IPS-NIHi11 (cell line): ENCODE measurements around the gene TIMMDC1.

ENCODE experiments used
- DNase-seq: peaks from one replicate; pipeline ENCODE4 v3.0.0; 2012; ENCODE audit warnings: mixed read lengths, low spot score

TIMMDC1 gene, protein sequence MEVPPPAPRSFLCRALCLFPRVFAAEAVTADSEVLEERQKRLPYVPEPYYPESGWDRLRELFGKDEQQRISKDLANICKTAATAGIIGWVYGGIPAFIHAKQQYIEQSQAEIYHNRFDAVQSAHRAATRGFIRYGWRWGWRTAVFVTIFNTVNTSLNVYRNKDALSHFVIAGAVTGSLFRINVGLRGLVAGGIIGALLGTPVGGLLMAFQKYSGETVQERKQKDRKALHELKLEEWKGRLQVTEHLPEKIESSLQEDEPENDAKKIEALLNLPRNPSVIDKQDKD

DNA sequence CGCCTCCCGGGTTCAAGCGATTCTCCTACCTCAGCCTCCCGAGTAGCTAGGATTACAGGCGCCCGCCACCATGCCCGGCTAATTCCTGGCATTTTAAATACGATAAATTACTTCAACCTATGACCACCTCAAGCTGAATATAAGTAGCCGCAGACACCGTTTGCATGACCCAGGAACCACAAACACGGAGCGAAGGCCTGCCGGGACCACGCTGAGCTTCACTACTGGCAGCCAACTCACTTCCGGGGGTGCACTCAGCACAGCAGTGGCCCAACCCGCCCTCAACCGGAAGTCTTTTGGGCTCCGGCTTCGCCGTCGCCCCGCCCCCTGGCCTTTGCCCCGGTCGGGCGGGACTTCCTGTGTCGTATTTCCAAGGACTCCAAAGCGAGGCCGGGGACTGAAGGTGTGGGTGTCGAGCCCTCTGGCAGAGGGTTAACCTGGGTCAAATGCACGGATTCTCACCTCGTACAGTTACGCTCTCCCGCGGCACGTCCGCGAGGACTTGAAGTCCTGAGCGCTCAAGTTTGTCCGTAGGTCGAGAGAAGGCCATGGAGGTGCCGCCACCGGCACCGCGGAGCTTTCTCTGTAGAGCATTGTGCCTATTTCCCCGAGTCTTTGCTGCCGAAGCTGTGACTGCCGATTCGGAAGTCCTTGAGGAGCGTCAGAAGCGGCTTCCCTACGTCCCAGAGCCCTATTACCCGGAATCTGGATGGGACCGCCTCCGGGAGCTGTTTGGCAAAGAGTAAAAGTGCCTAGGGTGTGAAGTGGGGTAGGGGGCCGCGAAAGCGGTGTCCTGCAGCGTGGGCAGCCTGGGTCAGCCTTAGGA lies at the start of gene TIMMDC1:
TSS of gene TIMMDC1 (plus strand) at position 362 of the 826 bp plus-strand sequence. CDS start at position 549, 187 bp downstream.
- peak; percentile 99 for DNase-seq

DNA sequence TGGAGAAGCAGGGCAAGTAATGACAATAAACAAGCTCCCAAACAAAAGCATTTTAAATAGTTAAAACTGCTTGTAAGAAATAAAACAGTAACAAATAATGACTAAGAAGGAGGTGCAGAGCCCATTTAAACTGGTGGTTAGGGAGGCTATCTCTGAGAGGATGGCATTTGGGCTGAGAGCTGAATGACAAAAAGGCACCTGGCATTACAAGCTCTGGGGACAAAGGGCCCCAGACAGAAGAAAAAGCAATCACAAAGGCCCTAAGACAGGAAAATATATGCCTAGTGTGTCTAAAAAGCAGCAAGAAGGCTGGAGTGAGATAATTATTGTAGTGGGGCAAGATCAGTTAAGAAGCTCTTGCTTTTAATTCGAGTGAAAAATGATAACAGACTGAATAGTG lies 44.5 kb upstream of the TIMMDC1 start:
- no peak for DNase-seq

DNA sequence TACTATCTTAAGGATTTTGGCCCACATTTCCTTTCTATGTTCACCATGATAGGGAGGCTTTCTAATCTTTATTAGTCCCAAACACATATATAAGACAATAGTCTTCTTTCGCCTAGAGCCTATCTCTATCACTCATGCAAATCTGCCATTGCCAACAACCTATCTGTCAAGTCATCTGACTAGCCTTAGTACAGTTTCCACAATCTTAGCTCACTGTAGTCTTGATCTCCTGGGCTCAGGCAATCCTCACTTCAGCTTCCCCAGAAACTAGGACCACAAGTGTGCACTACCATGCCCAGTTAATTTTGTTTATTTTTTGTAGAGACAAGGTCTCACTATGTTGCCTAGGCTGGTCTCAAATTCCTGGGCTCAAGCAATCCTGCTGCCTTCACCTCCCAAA lies 41.9 kb upstream of the TIMMDC1 start:
- DNase-seq = no peak

DNA sequence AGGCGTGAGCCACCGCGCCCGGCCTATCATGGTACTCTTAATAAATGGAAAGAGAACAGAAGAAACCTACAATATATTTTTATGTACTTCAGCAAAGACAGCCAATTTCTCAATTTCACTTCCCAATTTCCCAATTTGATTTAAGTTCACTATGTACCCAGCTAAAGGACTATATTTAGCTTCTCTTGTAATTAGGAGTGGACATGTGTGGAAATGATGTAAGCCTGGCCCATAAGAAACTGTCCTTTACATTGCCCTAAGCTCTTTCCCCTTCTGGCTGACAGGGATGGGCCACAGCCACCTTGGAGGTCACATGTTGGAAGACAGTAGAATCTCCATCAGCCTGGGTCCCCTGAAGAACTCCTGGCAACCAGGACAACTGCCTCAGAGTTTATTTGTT lies 41.1 kb upstream of the TIMMDC1 start:
- DNase-seq = no peak

DNA sequence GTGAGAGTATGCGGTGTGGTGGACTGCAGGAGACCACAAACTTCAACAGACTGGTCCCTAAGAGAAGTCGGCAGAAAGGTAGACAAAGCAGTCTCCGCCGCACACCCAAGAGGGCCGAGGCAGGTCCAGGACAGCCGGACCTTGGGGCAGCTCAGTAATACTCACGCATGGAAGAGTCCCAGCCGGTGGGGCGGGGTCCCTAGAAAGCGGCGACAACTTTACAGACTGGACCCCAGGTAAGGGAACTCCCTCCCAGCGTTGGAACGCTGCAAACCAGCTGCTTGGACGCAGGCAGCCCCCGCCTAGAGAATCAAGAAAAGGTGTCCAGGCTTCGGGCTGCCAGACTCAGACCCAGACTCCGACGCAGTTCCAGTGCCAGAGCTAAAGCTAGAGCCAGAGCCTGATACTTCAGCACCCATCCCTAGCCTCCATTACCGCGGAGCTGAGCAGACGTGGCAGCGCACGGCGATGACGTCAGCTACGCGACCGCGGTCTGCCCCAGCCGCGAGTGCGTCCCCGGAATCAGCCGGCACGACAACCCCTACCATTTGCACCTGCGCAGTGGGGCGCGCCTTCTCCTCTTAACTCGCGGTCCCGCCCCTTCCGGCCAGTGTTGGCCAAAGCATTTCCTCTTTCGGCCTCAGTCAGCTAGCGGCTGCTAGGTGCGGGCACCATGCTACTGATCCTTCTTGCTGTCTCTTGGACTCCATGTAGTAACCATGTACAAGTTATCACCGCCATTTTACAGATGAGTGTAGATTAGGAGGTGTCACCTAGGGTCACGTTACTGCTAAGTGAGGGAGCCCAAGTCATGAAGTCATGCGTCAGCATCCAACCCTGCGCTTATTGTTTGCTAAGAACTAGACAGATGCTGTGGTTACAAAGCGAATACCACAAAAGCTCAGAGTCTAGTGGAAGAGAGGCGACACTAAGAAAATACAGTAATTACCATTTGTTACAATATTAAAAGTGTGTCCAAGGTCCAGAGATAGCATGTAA lies 34.9 kb upstream of the TIMMDC1 start, which contains the start of gene TMEM39A:
TSS of gene TMEM39A (minus strand) at position 445 of the 999 bp plus-strand sequence. CDS start 1,541 bp downstream, outside the sequence.
- peak; percentile 100 for DNase-seq

DNA sequence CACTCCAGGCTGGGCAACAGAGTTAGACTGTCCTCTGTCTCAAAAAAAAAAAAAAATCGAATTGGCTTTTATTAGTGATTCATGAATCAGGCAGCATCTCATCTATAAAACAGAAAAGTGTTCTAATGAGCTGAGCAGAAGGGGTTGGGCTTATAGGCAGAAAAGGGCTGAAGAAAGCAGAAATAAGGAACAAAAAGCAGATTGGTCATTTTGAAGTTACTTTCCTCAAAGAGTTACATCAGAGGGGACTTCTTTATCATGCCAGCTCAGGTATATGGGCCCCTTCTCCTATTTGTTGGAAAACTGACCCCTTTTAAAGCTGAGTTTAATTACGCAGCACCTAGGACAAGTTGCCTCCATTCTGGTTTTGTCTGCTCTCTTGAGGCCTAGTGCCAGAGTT lies 30.3 kb upstream of the TIMMDC1 start:
- DNase-seq = no peak

DNA sequence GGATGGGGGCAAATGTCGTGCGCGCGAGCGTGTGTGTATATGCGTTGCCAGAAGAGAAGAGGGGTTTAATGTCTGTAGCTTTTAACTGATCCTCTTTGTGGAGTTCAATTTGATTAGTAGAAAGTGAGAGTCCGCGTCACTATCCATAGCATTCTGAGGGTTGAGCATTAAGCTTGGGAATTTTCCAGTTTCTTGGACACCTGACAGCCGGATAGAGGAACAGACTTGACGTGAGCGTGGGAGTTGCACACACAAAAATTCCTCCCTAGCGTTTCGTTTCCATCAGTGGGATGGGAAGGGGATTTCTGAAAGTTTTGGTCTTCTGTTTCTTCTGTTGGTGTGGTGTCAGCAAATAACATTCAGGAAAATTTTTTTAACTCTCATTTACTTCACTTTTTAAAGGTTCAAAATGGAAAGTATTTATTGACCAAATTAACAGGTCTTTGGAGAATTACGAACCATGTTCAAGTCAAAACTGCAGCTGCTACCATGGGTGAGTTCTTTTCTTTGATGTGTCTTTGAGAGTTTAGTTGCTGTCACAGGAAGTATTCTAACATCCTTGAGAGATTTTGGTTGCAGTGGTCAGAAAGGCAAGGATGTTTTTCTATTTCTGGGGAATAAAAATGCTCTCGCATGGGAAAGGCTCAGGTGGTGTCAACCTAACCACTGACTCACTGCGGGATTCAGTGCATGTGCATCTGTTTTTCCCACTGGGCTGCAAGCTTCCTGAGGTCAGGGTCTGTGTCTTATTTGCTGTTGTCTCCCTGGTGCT lies 28.7 kb upstream of the TIMMDC1 start:
- no peak for DNase-seq

DNA sequence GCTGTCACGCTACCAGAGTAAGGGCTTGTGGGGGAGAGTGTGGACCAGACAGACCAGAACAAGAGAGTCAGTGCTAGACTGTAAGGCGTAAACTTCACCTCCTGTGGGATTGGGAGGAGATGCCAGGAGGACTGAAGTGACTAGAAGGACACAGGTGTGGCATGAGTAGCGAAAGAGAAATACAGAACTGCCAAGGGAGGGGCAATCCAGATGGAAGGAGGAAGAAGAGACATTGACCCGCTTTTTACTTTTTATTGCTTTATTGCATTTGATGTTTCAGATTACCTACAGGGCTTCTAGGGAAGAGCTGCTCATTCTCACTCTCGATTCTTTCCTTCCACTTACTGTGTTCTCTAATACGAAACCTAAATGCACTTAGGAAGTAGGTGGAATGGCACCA lies 27.5 kb upstream of the TIMMDC1 start:
- no peak for DNase-seq

DNA sequence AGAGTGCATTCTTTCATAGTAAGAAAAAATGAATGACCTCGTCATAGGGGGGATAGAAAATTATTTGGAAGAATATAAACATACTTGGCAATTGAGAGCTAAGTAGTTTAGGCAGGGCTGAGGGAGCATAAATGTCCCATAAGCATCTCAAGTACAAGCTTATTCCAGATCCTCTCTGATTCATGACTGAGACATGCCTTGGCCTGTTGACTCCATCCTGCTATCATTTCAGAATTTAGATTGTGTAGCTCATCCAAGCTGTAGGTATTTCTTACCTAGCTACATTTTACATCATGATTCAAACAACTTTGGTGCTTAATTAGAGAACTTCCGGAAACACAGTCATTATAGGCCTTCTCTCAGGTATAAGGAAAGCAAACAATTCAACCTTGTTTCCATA lies 17.3 kb upstream of the TIMMDC1 start:
- DNase-seq = no peak

DNA sequence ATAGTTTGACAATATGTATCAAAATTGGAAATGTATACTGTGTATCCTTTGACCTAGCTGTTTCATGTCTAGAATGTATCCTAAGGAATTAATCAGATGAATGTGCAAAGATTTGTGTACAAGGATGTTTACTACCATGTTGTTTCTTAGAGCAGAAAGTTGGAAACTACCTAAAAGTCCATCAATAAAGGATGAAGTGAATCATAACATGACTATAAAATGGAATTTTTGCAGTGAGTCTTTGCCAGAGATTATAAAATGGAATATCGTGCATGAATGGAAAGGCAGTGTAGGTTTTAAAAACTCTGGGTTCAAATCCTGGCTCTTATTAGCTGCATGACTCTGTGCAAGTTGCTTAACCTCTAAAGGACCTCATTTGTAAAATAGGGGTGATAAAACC lies 15.2 kb upstream of the TIMMDC1 start:
- DNase-seq = no peak

DNA sequence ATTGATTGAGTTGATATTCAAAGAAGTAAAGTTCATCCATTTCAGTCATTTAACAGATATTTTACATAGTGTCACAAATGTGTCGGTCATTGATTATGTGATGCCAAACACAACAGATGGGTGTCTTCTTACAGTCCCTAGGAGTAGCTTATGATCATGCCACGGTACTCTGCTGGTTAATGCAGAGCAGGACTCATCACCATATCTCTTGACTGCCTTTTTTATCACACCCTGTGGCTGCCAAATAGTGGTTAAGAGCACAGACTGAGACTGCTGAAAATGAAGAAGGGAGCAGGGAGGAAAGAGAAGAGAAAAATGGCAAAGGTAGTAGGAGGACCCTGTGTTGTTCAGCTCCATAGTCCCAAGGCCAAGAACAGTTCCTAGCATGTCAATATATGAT lies 12.8 kb upstream of the TIMMDC1 start:
- no peak for DNase-seq

DNA sequence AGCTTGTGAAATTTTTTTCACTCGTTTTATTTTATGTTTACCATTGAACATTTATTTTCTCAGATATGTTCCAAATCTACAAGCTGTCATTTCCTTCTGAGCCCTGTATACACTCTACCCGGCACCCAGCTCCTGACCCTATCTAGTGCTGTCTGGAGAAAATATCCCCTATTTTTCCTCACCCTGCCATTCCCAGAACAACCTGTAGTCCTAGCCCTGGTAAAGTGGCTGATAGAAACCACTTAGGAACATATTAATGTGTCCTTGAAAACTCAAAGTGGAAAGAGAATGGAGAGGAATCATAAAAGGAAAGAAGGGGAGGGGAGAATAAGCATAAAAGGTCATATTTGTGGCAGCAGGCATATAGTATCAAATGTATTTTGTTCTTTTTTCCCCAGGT lies 8.2 kb upstream of the TIMMDC1 start:
- DNase-seq = no peak

DNA sequence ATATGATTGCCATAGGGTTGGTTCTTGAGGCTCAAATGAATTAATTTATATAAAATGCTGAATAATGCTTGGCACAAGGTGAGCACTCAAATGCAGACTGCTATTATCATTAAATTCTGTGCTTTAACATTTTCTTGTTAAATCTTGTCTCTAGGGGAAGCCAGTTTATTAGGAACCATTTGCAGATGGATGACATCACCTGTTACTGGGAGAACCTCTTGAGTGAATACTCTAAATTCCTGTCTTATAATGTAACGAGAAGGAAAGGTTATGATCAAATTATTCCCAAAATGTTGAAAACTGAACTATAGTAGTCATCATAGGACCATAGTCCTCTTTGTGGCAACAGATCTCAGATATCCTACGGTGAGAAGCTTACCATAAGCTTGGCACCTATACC lies 6.2 kb upstream of the TIMMDC1 start:
- no peak for DNase-seq

DNA sequence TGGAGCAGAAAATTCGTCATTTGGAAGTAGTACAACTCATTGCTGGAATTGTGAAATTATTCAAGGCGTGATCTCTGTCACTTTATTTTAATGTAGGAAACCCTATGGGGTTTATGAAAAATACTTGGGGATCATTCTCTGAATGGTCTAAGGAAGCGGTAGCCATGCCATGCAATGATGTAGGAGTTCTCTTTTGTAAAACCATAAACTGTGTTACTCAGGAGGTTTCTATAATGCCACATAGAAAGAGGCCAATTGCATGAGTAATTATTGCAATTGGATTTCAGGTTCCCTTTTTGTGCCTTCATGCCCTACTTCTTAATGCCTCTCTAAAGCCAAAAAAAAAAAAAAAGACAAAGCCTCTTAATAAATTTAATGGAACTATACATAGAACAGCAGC lies 5.5 kb upstream of the TIMMDC1 start:
- no peak for DNase-seq

DNA sequence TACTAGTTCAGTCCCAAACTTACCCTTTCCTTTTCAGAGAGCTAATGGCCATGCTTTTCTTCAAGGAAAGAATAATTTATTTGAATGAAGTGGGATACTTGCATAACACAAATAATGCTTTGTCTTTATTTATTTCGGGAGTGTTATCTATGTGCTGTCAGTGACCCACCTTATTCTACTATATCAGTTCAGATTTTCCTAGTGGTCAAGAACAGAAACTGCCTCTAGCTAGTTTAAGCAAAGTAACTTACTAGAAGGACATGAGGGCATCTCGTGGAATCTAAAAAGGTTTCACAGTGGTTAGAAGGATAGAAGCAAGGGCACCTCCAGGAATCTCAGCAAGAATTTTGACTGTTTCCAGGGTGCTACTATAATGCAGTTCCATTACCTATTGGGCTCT lies 3.8 kb upstream of the TIMMDC1 start:
- no peak for DNase-seq

DNA sequence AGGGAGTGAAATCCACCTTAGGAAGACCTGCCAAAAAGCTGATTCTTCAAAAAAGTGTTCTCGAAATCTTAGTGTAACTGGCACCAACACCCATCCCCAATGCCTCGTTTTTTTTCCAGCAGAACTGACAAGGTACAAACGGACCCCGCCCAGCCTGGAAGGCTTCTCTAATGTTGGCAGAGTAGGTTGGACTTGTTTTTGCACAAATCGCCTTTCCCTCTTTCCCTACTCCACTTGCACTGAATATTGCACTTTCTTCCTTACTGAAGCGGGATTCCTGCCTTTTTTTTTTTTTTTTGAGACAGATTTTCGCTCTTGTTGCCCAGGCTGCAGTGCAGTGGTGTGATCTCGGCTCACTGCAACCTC lies 544 bp upstream of the TIMMDC1 start:
- DNase-seq = peak; percentile 16

DNA sequence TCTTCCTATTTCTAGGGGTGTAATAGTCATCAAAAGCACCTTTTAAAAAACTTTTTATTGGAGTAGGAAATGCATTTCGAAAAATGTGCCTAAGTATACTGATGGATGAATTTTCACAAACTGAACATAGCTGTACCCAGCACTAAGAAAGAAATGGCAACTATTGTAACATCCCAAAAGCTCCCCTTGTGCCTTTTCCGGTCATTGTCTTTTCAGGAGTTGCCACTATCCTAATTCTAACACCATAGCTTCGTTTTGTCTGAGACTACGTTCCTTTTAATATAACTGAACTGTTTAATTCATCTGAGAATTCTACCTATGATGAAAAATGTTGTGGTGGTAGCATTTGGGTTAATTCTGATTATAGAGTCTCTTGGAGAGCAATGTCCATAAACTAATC lies 1.9 kb downstream of the TIMMDC1 start:
- no peak for DNase-seq

DNA sequence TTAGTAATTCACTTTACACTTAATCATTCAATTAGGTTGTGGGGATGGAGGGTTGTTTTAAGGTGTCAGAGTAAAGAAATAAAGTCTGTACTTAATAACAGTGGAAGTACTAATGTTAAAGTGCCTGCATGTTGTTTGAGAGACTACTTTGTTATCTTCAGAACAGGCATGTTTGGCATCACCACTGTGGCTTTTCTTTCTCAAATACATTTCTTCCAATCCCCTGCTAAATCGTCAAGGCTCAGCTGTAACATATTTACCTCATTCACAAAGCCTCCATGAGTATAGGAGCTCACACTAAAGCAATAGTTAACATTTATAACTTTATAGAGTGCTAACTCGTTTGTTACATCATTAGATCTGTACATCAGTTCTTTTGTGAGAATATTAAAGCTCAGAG lies 2.6 kb downstream of the TIMMDC1 start:
- no peak for DNase-seq

DNA sequence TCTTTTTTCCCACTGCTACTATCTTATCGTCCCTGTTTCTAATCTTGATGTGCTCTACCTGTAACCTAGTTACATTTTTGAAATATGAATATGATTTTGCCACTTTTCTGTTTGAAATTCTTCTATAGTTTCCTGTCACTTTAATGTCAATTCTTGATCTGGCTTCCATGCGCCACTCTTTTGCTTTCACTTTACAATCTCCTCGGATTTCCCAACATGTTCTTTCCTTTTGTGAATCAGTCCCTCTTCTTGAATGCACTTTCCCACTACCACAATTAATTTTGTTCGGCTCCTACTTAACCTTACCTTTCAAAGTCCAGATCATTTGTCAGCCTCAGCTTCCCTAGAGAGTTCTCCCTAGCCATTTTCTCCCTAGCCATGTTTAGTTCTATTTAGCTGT lies 8.3 kb downstream of the TIMMDC1 start:
- DNase-seq = no peak

DNA sequence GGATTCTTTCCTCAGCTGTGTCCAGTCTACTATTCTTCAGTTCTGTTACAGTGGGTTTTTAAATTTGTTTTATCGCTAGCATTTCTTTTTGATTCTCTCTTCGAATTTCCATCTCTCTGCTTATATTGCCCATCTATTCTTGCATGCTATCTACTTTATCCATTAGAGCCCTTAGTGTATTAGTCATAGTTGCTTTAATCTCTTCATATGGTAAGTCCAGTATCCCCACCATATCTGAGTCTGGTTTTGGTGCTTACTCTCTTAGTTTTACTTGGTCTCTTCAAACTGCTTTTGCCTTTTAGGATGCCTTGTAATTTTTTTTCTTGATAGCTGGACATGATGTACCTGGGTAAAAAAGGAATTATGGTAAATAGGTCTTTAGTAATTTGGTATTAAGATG lies 9.1 kb downstream of the TIMMDC1 start:
- DNase-seq = no peak

DNA sequence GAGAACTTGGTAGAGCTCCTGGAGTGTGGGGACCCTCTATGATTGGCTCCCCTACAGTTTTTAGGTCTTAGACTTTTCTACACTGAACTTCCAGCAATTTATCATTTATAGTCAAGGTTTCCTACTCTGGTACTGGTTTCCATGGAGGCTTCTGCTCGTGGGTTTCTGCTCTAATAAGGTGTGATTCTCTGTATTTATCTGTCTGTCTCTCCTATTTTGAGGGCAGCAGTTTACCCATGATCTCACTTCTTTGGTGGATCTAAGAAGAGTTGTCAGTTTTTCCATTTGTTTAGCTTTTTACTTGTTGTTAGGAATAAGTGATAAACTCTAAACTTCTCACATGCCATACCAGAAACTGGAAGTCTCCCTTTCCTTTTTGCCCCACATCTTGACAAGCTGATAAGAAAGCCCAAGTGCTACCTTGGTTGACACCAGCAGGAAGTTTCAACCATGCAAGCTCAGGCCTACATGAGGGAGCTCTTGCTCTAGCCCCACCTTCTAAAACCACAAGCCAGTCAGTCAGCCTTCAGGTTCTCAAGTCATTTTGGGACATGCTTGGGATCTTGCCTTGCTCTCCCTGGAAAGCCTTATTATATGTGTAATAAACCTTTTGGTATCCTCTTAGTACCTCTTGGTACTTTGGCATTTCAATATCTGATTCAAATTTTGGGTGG lies 10.0 kb downstream of the TIMMDC1 start:
- DNase-seq = no peak
